SK-N-SH (cell line): ENCODE results near the gene HES1. TPM values are rescaled to one million over a fixed set of nuclear protein-coding genes. Genes with fewer than 3 reads are reported as not detected.

ENCODE experiments used
- CTCF ChIA-PET: fragments of 300-600, 350-600 bp; formaldehyde crosslinking; extraction: SDS; loops from one replicate; lab custom pipeline; 2021; lab: Yijun Ruan, JAX
- POLR2A ChIA-PET: fragments of 350-600 bp; sonication (Branson Sonifier 250); formaldehyde crosslinking; extraction: SDS; loops from one replicate; lab custom pipeline; 2020; ENCODE audit warnings: antibody characterized with exemption, inconsistent platforms; lab: Yijun Ruan, JAX
- DNase-seq: peaks from one replicate; pipeline ENCODE4 v3.0.0; 2012
- H2AFZ ChIP-seq: fragments of 200-600 bp; sonication (generic); 2 replicates; pipeline ENCODE4 v1.8.1; 2016; ENCODE audit warnings: antibody characterized with exemption, mild to moderate bottlenecking, low read depth
- H3F3A ChIP-seq: fragments of 200-600 bp; sonication (generic); replicated peaks from 2 replicates; pipeline ENCODE3; 2016; ENCODE audit warnings: antibody characterized with exemption, mild to moderate bottlenecking; ENCODE audit not compliant: insufficient read depth
- H3K27ac ChIP-seq, 2 experiments: fragments of 200-500 bp in 1 of 2; fragments of 200-600 bp in 1 of 2; sonication (Bioruptor generic) in 1 of 2; sonication (generic), shearing (Covaris generic) in 1 of 2; 2 replicates each; pipeline versions ENCODE4 v1.5.1 to v1.6.1; 2014 to 2016; ENCODE audit warnings: low read depth in 2 of 2, inconsistent platforms in 1 of 2, low read length in 1 of 2, mild to moderate bottlenecking in 1 of 2, mixed read lengths in 1 of 2
- H3K27me3 ChIP-seq: fragments of 200-600 bp; sonication (generic), shearing (Covaris generic); 2 replicates; pipeline ENCODE4 v1.6.1; 2016; ENCODE audit warnings: mixed run types; ENCODE audit not compliant: insufficient read depth
- H3K36me3 ChIP-seq, 2 experiments: fragments of 200-500 bp in 1 of 2; fragments of 200-600 bp in 1 of 2; sonication (Bioruptor generic) in 1 of 2; sonication (generic) in 1 of 2; replicated peaks in 1 of 2; 2 replicates each; pipeline versions ENCODE3 to v1.5.1; 2014 to 2016; ENCODE audit warnings: low read length in 1 of 2, mild to moderate bottlenecking in 1 of 2; ENCODE audit not compliant: insufficient read depth in 2 of 2, control insufficient read depth in 1 of 2
- H3K4me1 ChIP-seq, 2 experiments: fragments of 200-500 bp in 1 of 2; fragments of 200-600 bp in 1 of 2; sonication (Bioruptor generic) in 1 of 2; sonication (generic), shearing (Covaris generic) in 1 of 2; 2 replicates each; pipeline versions ENCODE4 v1.5.1 to v1.6.1; 2014 to 2016; ENCODE audit warnings: low read depth in 1 of 2, low read length in 1 of 2, mixed run types in 1 of 2; ENCODE audit not compliant: insufficient read depth in 2 of 2, control insufficient read depth in 1 of 2
- H3K4me2 ChIP-seq: fragments of 200-600 bp; sonication (generic), shearing (Covaris generic); 2 replicates; pipeline ENCODE4 v1.6.1; 2017; ENCODE audit warnings: mixed run types
- H3K4me3 ChIP-seq, 2 experiments: fragments of 200-500 bp in 1 of 2; fragments of 200-600 bp in 1 of 2; sonication (Bioruptor generic) in 1 of 2; sonication (generic), shearing (Covaris generic) in 1 of 2; 2 replicates each; pipeline versions ENCODE4 v1.5.1 to v1.8.1; 2014 to 2016; ENCODE audit warnings: low read depth in 2 of 2, inconsistent platforms in 1 of 2, low read length in 1 of 2, mild to moderate bottlenecking in 1 of 2, mixed read lengths in 1 of 2, moderate library complexity in 1 of 2
- H3K79me2 ChIP-seq: fragments of 200-600 bp; sonication (generic); 2 replicates; pipeline ENCODE4 v1.8.1; 2017; ENCODE audit warnings: mild to moderate bottlenecking; ENCODE audit not compliant: insufficient read depth
- H3K9ac ChIP-seq: fragments of 200-600 bp; sonication (generic); 2 replicates; pipeline ENCODE4 v1.6.1; 2017; ENCODE audit warnings: mixed run types
- H3K9me2 ChIP-seq: fragments of 200-600 bp; sonication (generic); 2 replicates; pipeline ENCODE4 v1.6.1; 2017; ENCODE audit warnings: mixed run types
- H3K9me3 ChIP-seq: fragments of 200-600 bp; sonication (generic); 2 replicates; pipeline ENCODE4 v1.6.1; 2017; ENCODE audit warnings: mixed run types, mild to moderate bottlenecking, moderate library complexity
- H4K20me1 ChIP-seq: fragments of 200-600 bp; sonication (generic); 2 replicates; pipeline ENCODE4 v1.6.1; 2017; ENCODE audit warnings: mild to moderate bottlenecking, mixed run types; ENCODE audit not compliant: insufficient read depth
- CHD2 ChIP-seq: fragments of 150-350 bp; IDR thresholded peaks from 2 replicates; pipeline ENCODE4 v1.6.1; 2018; ENCODE audit warnings: low read length; ENCODE audit not compliant: partially characterized antibody
- CTCF ChIP-seq: fragments of 200-600 bp; sonication (generic); IDR thresholded peaks from 2 replicates; pipeline ENCODE4 v1.6.1; 2017; ENCODE audit warnings: antibody characterized with exemption, mild to moderate bottlenecking, moderate library complexity
- ELF1 ChIP-seq: IDR thresholded peaks from 2 replicates; pipeline ENCODE4 v1.4.0; 2012
- EP300 ChIP-seq, 2 experiments: IDR thresholded peaks; 2 replicates each; pipeline versions ENCODE4 v1.4.0 to v1.6.1; 2012; ENCODE audit warnings: borderline replicate concordance in 1 of 2, low read depth in 1 of 2, low read length in 1 of 2
- FOSL2 ChIP-seq: IDR thresholded peaks from 2 replicates; pipeline ENCODE4 v1.4.0; 2012; ENCODE audit warnings: low read depth, mild to moderate bottlenecking, moderate library complexity, borderline replicate concordance
- FOXJ3 ChIP-seq: sonication (generic); formaldehyde crosslinking; IDR thresholded peaks from 2 replicates; pipeline ENCODE4 v1.5.1; 2020; ENCODE audit warnings: mild to moderate bottlenecking, missing genetic modification reagents
- FOXM1 ChIP-seq: IDR thresholded peaks from 2 replicates; pipeline ENCODE4 v1.4.0; 2012; ENCODE audit warnings: low read depth, mild to moderate bottlenecking
- GATA2 ChIP-seq: sonication (generic); formaldehyde crosslinking; IDR thresholded peaks from 2 replicates; pipeline ENCODE4 v1.5.0; 2020; ENCODE audit warnings: mild to moderate bottlenecking, missing genetic modification reagents
- MEF2A ChIP-seq: IDR thresholded peaks from 2 replicates; pipeline ENCODE4 v1.4.0; 2012; ENCODE audit warnings: low read depth, borderline replicate concordance
- MXI1 ChIP-seq: IDR thresholded peaks from 2 replicates; pipeline ENCODE4 v1.6.1; 2012; ENCODE audit warnings: mild to moderate bottlenecking, low read depth, low read length, improper control_type of control experiment
- NFIC ChIP-seq: IDR thresholded peaks from 2 replicates; pipeline ENCODE4 v1.4.0; 2012; ENCODE audit warnings: borderline replicate concordance
- NRF1 ChIP-seq: IDR thresholded peaks from 2 replicates; pipeline ENCODE4 v1.6.1; 2012; ENCODE audit warnings: low read depth, mild to moderate bottlenecking, low read length
- RCOR1 ChIP-seq: fragments of 150-350 bp; IDR thresholded peaks from 2 replicates; pipeline ENCODE4 v1.6.1; 2017; ENCODE audit warnings: antibody characterized with exemption, low read length
- REST ChIP-seq: IDR thresholded peaks from 2 replicates; pipeline ENCODE4 v1.6.1; 2012; ENCODE audit warnings: mild to moderate bottlenecking, low read depth, low read length, moderate library complexity
- RXRA ChIP-seq: IDR thresholded peaks from 2 replicates; pipeline ENCODE4 v1.4.0; 2012; ENCODE audit warnings: low read depth, mild to moderate bottlenecking, borderline replicate concordance
- SIN3A ChIP-seq: IDR thresholded peaks from 2 replicates; pipeline ENCODE4 v1.6.1; 2012; ENCODE audit warnings: low read depth, mild to moderate bottlenecking, low read length, moderate library complexity, borderline replicate concordance
- TCF12 ChIP-seq: IDR thresholded peaks from 2 replicates; pipeline ENCODE4 v1.4.0; 2012
- TEAD4 ChIP-seq: IDR thresholded peaks from 2 replicates; pipeline ENCODE4 v1.4.0; 2012; ENCODE audit warnings: mild to moderate bottlenecking, borderline replicate concordance; ENCODE audit not compliant: insufficient read depth
- WGBS: methylation state at CpG from one replicate; pipeline ENCODE4 v1.1.6; 2017; ENCODE audit warnings: low lambda C conversion rate; 5-methylcytosine and 5-hydroxymethylcytosine counted together
- polyA plus RNA-seq, 3 experiments: library from polyadenylated mRNA; depleted of rRNA; stranded (reverse); fragments of >200 nt; gene quantifications; 2 replicates each; pipeline ENCODE4 v1.2.3, GENCODE V29; 2012

HES1 gene
- polyA plus RNA-seq, 1 of the 3 experiments (the other 2 are of a cell fraction), result 225 TPM

- no peak overlapping the region for H3K4me2 ChIP-seq
- ChIA-PET CTCF (interaction anchor here (0.7 kb wide), 1 partner anchor 322 kb away, joined by 3 read pairs; no protein-coding TSS in a partner anchor), POLR2A (no interaction called here)
- no peak overlapping the region for H3K9ac ChIP-seq
- peaks cover 0 to 3% of the 10 kb centered on the region in 2 experiments; a peak in 1 of 4 replicates for H3K4me1 ChIP-seq
- no peak for DNase-seq
- no peak overlapping the region for H3K4me3 ChIP-seq
- H3F3A ChIP-seq, result no peaks in the 10 kb centered on the region
- H3K27me3 ChIP-seq, result peaks cover 12% of the 10 kb centered on the region
- H3K79me2 ChIP-seq, result no peaks in the 10 kb centered on the region
- H3K9me2 ChIP-seq, result no peaks in the 10 kb centered on the region
- TF ChIP-seq RCOR1 (no peak), FOSL2 (no peak), RXRA (no peak), NFIC (no peak), FOXM1 (no peak), CHD2 (no peak), MEF2A (no peak), CTCF (no peak), ELF1 (no peak), REST (no peak), TCF12 (no peak), FOXJ3 (CRISPR knock-in tag) (no peak)
- no peak overlapping the region for H2AFZ ChIP-seq
- no peaks in the 10 kb centered on the region for H3K9me3 ChIP-seq
- no peaks in the 10 kb centered on the region for H4K20me1 ChIP-seq
- H3K36me3 ChIP-seq, result no peaks in the 10 kb centered on the region
- WGBS, result 79% methylated on average over 8 of the region's 9 CpGs
- no peak overlapping the region for H3K27ac ChIP-seq
Observed at GRCh38 chr3:194110483-194110882, 25.5 kb upstream of the HES1 start.

- Histone ChIP-seq H3K27ac (no peak overlapping the region), H2AFZ (no peak overlapping the region), H3K9me3 (no peaks in the 10 kb centered on the region), H3K4me1 (peaks cover 0 to 3% of the 10 kb centered on the region in 2 experiments; a peak in 1 of 4 replicates), H3K4me3 (no peak overlapping the region), H3K9me2 (no peaks in the 10 kb centered on the region), H3K27me3 (peaks cover 4% of the 10 kb centered on the region), H3K4me2 (no peak overlapping the region), H3K36me3 (no peaks in the 10 kb centered on the region), H3K79me2 (no peaks in the 10 kb centered on the region), H3F3A (no peaks in the 10 kb centered on the region), H3K9ac (no peak overlapping the region), H4K20me1 (no peaks in the 10 kb centered on the region)
- POLR2A ChIA-PET, result no interaction called here
- DNase-seq, result no peak
- WGBS, result 88% methylated on average over 2 of the region's 4 CpGs
- CTCF ChIA-PET, result interaction anchor here (0.7 to 1.3 kb wide), 2 partner anchors 26 to 323 kb away, joined by 3 to 4 read pairs; no protein-coding TSS in a partner anchor
- no peak for TF ChIP-seq CTCF
- TF ChIP-seq RXRA, result no peak
- TF ChIP-seq SIN3A, result no peak
- no peak for TF ChIP-seq GATA2 (CRISPR knock-in tag)
- no peak for TF ChIP-seq MEF2A
- no peak for TF ChIP-seq MXI1
- TF ChIP-seq NRF1, result no peak
- TF ChIP-seq FOXJ3 (CRISPR knock-in tag), result no peak
- TF ChIP-seq EP300 (IDR thresholded peaks at IDR 0.05; ENCODE audit: borderline replicate concordance in 1 of 2, low read depth in 1 of 2, low read length in 1 of 2), result no peak
- TF ChIP-seq ELF1, result no peak
- no peak for TF ChIP-seq TEAD4
- TF ChIP-seq FOXM1, result no peak
Observed at GRCh38 chr3:194111336-194111735, 24.6 kb upstream of the HES1 start.
